Activated CD4-positive, alpha-beta memory T cell treated with anti-CD3 and anti-CD28 coated beads, Interleukin-2, amount 10 ng/mL, durations not matched to agents 7 days and 5 days (primary cell): ENCODE results near the gene PRKCH. TPM values are rescaled to one million over a fixed set of nuclear protein-coding genes. Genes with fewer than 3 reads are reported as not detected.
A peak's percentile ranks its signal among the peaks of the same experiment; 100 is the strongest.

Experiments used
- CTCF ChIA-PET: fragments of 350-600 bp; sonication (Branson Sonifier 250); formaldehyde crosslinking; loops from one replicate; lab custom pipeline; 2021; ENCODE audit warnings: antibody characterized with exemption, inconsistent platforms; lab: Charles Lee
- POLR2A ChIA-PET: fragments of 350-600 bp; sonication (Branson Sonifier 250); formaldehyde crosslinking; loops from one replicate; lab custom pipeline; 2021; ENCODE audit warnings: antibody characterized with exemption; lab: Charles Lee
- DNase-seq: peaks from one replicate; pipeline ENCODE4 v3.0.0-alpha.2; 2020
- H3K27ac Mint-ChIP-seq: one replicate; pipeline ENCODE4 v1.8.0; 2021; ENCODE audit warnings: mild to moderate bottlenecking, mixed read lengths
- H3K27me3 Mint-ChIP-seq: one replicate; pipeline ENCODE4 v1.8.0; 2021; ENCODE audit warnings: mixed read lengths
- H3K36me3 Mint-ChIP-seq: one replicate; pipeline ENCODE4 v1.8.0; 2021; ENCODE audit warnings: low read depth, mixed read lengths
- H3K4me1 Mint-ChIP-seq: one replicate; pipeline ENCODE4 v1.8.0; 2021; ENCODE audit warnings: mixed read lengths
- H3K4me3 Mint-ChIP-seq: one replicate; pipeline ENCODE4 v1.8.0; 2021; ENCODE audit warnings: mild to moderate bottlenecking, mixed read lengths
- H3K9me3 Mint-ChIP-seq: one replicate; pipeline ENCODE4 v1.8.0; 2021; ENCODE audit warnings: mixed read lengths
- total RNA-seq, 2 experiments: library from RNA; stranded (reverse); gene quantifications; one replicate each; pipeline ENCODE4 v1.2.3, GENCODE V29; 2021

Gene PRKCH
- total RNA-seq, 2 experiments from 2014 or later: 186 to 195 TPM

GRCh38 chr14:61547186-61548069 lies 226.0 kb downstream of the PRKCH start:
- peaks cover 25% of the 10 kb centered on the region for H3K4me1 Mint-ChIP-seq

GRCh38 chr14:61549425-61549824 lies 228.0 kb downstream of the PRKCH start:
- ChIA-PET CTCF (no interaction called here), POLR2A (no interaction called here)
- no peak overlapping the region for H3K27ac Mint-ChIP-seq
- peaks cover 94% of the 10 kb centered on the region for H3K36me3 Mint-ChIP-seq
- no peaks in the 10 kb centered on the region for H3K9me3 Mint-ChIP-seq
- H3K4me1 Mint-ChIP-seq: peaks cover 44% of the 10 kb centered on the region
- H3K4me3 Mint-ChIP-seq: no peak overlapping the region
- no peak for DNase-seq
- H3K27me3 Mint-ChIP-seq: no peaks in the 10 kb centered on the region

More at GRCh38 chr14:61547186-61548069, 226.0 kb downstream of the PRKCH start:
- peaks cover 93% of the 10 kb centered on the region for H3K36me3 Mint-ChIP-seq
- peak overlapping the region; percentile 23 for H3K27ac Mint-ChIP-seq
- no peak overlapping the region for H3K4me3 Mint-ChIP-seq
- POLR2A ChIA-PET: interaction anchor here (1.3 to 1.5 kb wide), 2 partner anchors 22 to 70 kb away, joined by 3 to 4 read pairs; no protein-coding TSS in a partner anchor
- CTCF ChIA-PET: no interaction called here
- no peaks in the 10 kb centered on the region for H3K27me3 Mint-ChIP-seq
- no peaks in the 10 kb centered on the region for H3K9me3 Mint-ChIP-seq
- no peak for DNase-seq

GRCh38 chr14:61551384-61551783 lies 230.0 kb downstream of the PRKCH start:
- Mint-ChIP-seq H3K27ac (peak overlapping the region; percentile 90), H3K4me3 (no peak overlapping the region), H3K27me3 (no peaks in the 10 kb centered on the region), H3K36me3 (peaks cover 87% of the 10 kb centered on the region), H3K9me3 (no peaks in the 10 kb centered on the region), H3K4me1 (peaks cover 45% of the 10 kb centered on the region)
- CTCF ChIA-PET: no interaction called here
- POLR2A ChIA-PET: interaction anchor here (0.9 to 3.4 kb wide), 4 partner anchors 11 to 27 kb away, joined by 3 to 17 read pairs (median 8); no protein-coding TSS in a partner anchor
- no peak for DNase-seq

- Mint-ChIP-seq H3K27me3 (no peaks in the 10 kb centered on the region), H3K27ac (peak overlapping the region; percentile 90), H3K9me3 (no peaks in the 10 kb centered on the region), H3K4me1 (peaks cover 45% of the 10 kb centered on the region), H3K36me3 (peaks cover 79% of the 10 kb centered on the region), H3K4me3 (no peak overlapping the region)
- no peak for DNase-seq
- POLR2A ChIA-PET: interaction anchor here (0.8 to 3.4 kb wide), 7 partner anchors 10 to 166 kb away, joined by 3 to 17 read pairs (median 4); no protein-coding TSS in a partner anchor
- CTCF ChIA-PET: interaction anchor here (1.3 kb wide), 1 partner anchor 77 kb away, joined by 5 read pairs; no protein-coding TSS in a partner anchor
These were observed 230.9 kb downstream of the PRKCH start for GRCh38 chr14:61552241-61552640.

- Mint-ChIP-seq H3K4me1 (peaks cover 46% of the 10 kb centered on the region), H3K27ac (peak overlapping the region; percentile 90), H3K9me3 (no peaks in the 10 kb centered on the region), H3K36me3 (peaks cover 66% of the 10 kb centered on the region), H3K4me3 (no peak overlapping the region), H3K27me3 (no peaks in the 10 kb centered on the region)
- DNase-seq: no peak
- ChIA-PET POLR2A (interaction anchor here (0.7 to 3.4 kb wide), 7 partner anchors 8 to 165 kb away, joined by 3 to 17 read pairs (median 4); partner anchors contain the start of gene HIF1A), CTCF (interaction anchor here (0.6 kb wide), 1 partner anchor 270 kb away, joined by 3 read pairs; no protein-coding TSS in a partner anchor)
These were observed 232.6 kb downstream of the PRKCH start for GRCh38 chr14:61553730-61554641.

GRCh38 chr14:61555056-61555838 lies 233.9 kb downstream of the PRKCH start:
- Mint-ChIP-seq H3K4me3 (no peak overlapping the region), H3K27ac (no peak overlapping the region), H3K4me1 (peaks cover 50% of the 10 kb centered on the region), H3K27me3 (no peaks in the 10 kb centered on the region), H3K9me3 (no peaks in the 10 kb centered on the region), H3K36me3 (peaks cover 53% of the 10 kb centered on the region)
- POLR2A ChIA-PET: no interaction called here
- CTCF ChIA-PET: no interaction called here
- DNase-seq: no peak

GRCh38 chr14:61556455-61556854 lies 235.1 kb downstream of the PRKCH start:
- Mint-ChIP-seq H3K36me3 (peaks cover 41% of the 10 kb centered on the region), H3K4me3 (no peak overlapping the region), H3K27ac (no peak overlapping the region), H3K4me1 (peaks cover 50% of the 10 kb centered on the region), H3K9me3 (no peaks in the 10 kb centered on the region), H3K27me3 (no peaks in the 10 kb centered on the region)
- ChIA-PET CTCF (interaction anchor here (1.6 kb wide), 1 partner anchor 80 kb away, joined by 4 read pairs; no protein-coding TSS in a partner anchor), POLR2A (interaction anchor here (0.7 to 1.4 kb wide), 3 partner anchors 14 to 178 kb away, joined by 3 to 4 read pairs (median 4); no protein-coding TSS in a partner anchor)
- DNase-seq: no peak

GRCh38 chr14:61557262-61557661 lies 235.9 kb downstream of the PRKCH start:
- Mint-ChIP-seq H3K27ac (no peak overlapping the region), H3K9me3 (no peaks in the 10 kb centered on the region), H3K36me3 (peaks cover 33% of the 10 kb centered on the region), H3K27me3 (no peaks in the 10 kb centered on the region), H3K4me1 (peaks cover 49% of the 10 kb centered on the region), H3K4me3 (no peak overlapping the region)
- DNase-seq: no peak
- ChIA-PET POLR2A (interaction anchor here (0.7 to 1.5 kb wide), 6 partner anchors 9 to 177 kb away, joined by 3 to 4 read pairs (median 4); no protein-coding TSS in a partner anchor), CTCF (interaction anchor here (1.6 kb wide), 1 partner anchor 81 kb away, joined by 4 read pairs; no protein-coding TSS in a partner anchor)

- H3K4me3 Mint-ChIP-seq: no peak overlapping the region
- no peaks in the 10 kb centered on the region for H3K9me3 Mint-ChIP-seq
- CTCF ChIA-PET: no interaction called here
- POLR2A ChIA-PET: interaction anchor here (0.7 to 2.9 kb wide), 4 partner anchors 9 to 185 kb away, joined by 3 to 15 read pairs (median 4); no protein-coding TSS in a partner anchor
- no peak for DNase-seq
- H3K36me3 Mint-ChIP-seq: peaks cover 27% of the 10 kb centered on the region
- H3K4me1 Mint-ChIP-seq: peaks cover 49% of the 10 kb centered on the region
- H3K27ac Mint-ChIP-seq: no peak overlapping the region
- no peaks in the 10 kb centered on the region for H3K27me3 Mint-ChIP-seq
These were observed 236.5 kb downstream of the PRKCH start for GRCh38 chr14:61557854-61558253.

GRCh38 chr14:61558271-61558670 lies 236.9 kb downstream of the PRKCH start:
- ChIA-PET CTCF (no interaction called here), POLR2A (interaction anchor here (1.5 to 2.9 kb wide), 3 partner anchors 8 to 184 kb away, joined by 4 to 15 read pairs (median 5); no protein-coding TSS in a partner anchor)
- Mint-ChIP-seq H3K27me3 (no peaks in the 10 kb centered on the region), H3K36me3 (peaks cover 23% of the 10 kb centered on the region), H3K4me1 (peaks cover 49% of the 10 kb centered on the region), H3K9me3 (no peaks in the 10 kb centered on the region), H3K4me3 (no peak overlapping the region), H3K27ac (no peak overlapping the region)
- no peak for DNase-seq

GRCh38 chr14:61559641-61560201 lies 238.3 kb downstream of the PRKCH start:
- Mint-ChIP-seq H3K4me1 (peaks cover 47% of the 10 kb centered on the region), H3K9me3 (peaks cover 3% of the 10 kb centered on the region), H3K27ac (no peak overlapping the region), H3K4me3 (no peak overlapping the region), H3K27me3 (no peaks in the 10 kb centered on the region), H3K36me3 (peaks cover 18% of the 10 kb centered on the region)
- ChIA-PET CTCF (interaction anchor here (0.6 to 1.4 kb wide), 2 partner anchors 16 to 278 kb away, joined by 3 to 4 read pairs; no protein-coding TSS in a partner anchor), POLR2A (interaction anchor here (1.9 to 2.9 kb wide), 2 partner anchors 10 to 183 kb away, joined by 5 to 15 read pairs; no protein-coding TSS in a partner anchor)
- DNase-seq: no peak
